HepG2 (cell line): ENCODE data around the gene MTIF3.

ENCODE experiments used
- CTCF ChIP-seq: sonication (generic); formaldehyde crosslinking; IDR thresholded peaks from 2 replicates; pipeline ENCODE4 v1.5.0; 2020; ENCODE audit warnings: mild to moderate bottlenecking, missing genetic modification reagents, moderate library complexity
- EHMT2 ChIP-seq: fragments of 200-600 bp; sonication (generic); IDR thresholded peaks from 2 replicates; pipeline ENCODE4 v1.7.0; 2017; ENCODE audit warnings: antibody characterized with exemption, low read depth, low read length, borderline replicate concordance
- MAFK ChIP-seq, 2 experiments: IDR thresholded peaks in 1 of 2; conservative IDR thresholded peaks in 1 of 2; 2 replicates each; pipeline ENCODE4 v1.6.1; 2011; ENCODE audit warnings: improper control_type of control experiment in 2 of 2, low read length in 2 of 2
- POLR2A ChIP-seq, 2 experiments: IDR thresholded peaks; 2 replicates each; pipeline ENCODE4 v1.6.1; 2011; ENCODE audit warnings: low read depth in 2 of 2, low read length in 2 of 2, mild to moderate bottlenecking in 1 of 2, moderate library complexity in 1 of 2; ENCODE audit not compliant: insufficient read depth in 1 of 2
- RAD51 ChIP-seq: fragments of 450-650 bp; IDR thresholded peaks from 2 replicates; pipeline ENCODE4 v1.6.1; 2016; ENCODE audit warnings: borderline replicate concordance
- SMC3 ChIP-seq: IDR thresholded peaks from 2 replicates; pipeline ENCODE4 v1.6.1; 2011; ENCODE audit warnings: low read length, improper control_type of control experiment
- TRIM22 ChIP-seq: fragments of 450-650 bp; IDR thresholded peaks from 2 replicates; pipeline ENCODE4 v1.6.1; 2017
- ZFP36 ChIP-seq: fragments of 150-350 bp; IDR thresholded peaks from 2 replicates; pipeline ENCODE4 v1.6.1; 2018; ENCODE audit warnings: borderline replicate concordance, low read length, low read depth; ENCODE audit not compliant: partially characterized antibody
- ZFP36L2 ChIP-seq: sonication (generic); formaldehyde crosslinking; IDR thresholded peaks from 2 replicates; pipeline ENCODE4 v1.4.0; 2020; ENCODE audit warnings: missing genetic modification reagents
- ZNF383 ChIP-seq: sonication (generic); formaldehyde crosslinking; IDR thresholded peaks from 2 replicates; pipeline ENCODE4 v1.4.0; 2020; ENCODE audit warnings: missing genetic modification reagents, mild to moderate bottlenecking, borderline replicate concordance
- ZNF691 ChIP-seq: sonication (generic); formaldehyde crosslinking; IDR thresholded peaks from 2 replicates; pipeline ENCODE4 v1.4.0; 2020; ENCODE audit warnings: missing genetic modification reagents, low read depth, mild to moderate bottlenecking, borderline replicate concordance
- ZNF768 ChIP-seq: sonication (generic); formaldehyde crosslinking; IDR thresholded peaks from 2 replicates; pipeline ENCODE4 v1.4.0; 2020; ENCODE audit warnings: missing genetic modification reagents
- ZNF781 ChIP-seq: sonication (generic); formaldehyde crosslinking; IDR thresholded peaks from 2 replicates; pipeline ENCODE4 v1.5.1; 2020; ENCODE audit warnings: borderline replicate concordance, mild to moderate bottlenecking, missing genetic modification reagents; ENCODE audit errors: not compliant biosample characterization

DNA sequence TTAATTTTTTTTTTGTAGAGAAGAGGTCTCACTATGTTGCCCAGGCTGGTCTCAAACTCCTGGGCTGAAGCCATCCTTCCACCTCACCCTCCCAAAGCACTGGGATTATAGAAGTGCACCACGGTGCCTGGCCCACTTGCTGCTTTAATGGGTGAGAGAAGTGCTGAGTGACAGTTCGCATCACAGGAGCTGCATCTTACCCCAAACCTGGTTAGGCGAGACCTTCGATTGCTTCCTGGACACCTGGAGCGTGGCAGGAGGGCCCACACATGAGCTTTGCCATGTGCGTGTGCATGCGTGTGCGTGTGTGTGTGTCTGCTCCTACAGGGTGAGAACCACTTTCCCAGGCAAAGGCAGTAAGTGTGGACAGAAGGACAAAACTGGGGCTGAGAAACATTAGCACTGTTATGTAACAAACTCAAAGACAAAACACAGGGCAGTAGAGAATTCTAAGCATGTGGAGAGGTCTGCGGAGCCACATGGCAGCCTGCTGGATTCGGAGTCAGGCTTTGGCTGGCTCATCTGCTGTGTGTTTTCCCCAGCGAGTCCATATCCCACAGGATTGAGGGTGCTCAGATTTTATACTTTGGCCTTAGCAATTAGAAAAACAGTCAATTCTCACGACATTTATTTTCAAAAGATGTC is 11.7 kb upstream of the MTIF3 start:
- TF ChIP-seq EHMT2: no peak
- no peak for TF ChIP-seq MAFK (conservative IDR thresholded peaks at IDR 0.05 in 1 of 2, IDR thresholded peaks at IDR 0.05 in 1 of 2; ENCODE audit: low read length in 2 of 2)
- no peak for TF ChIP-seq ZNF383 (CRISPR knock-in tag)
- no peak for TF ChIP-seq ZFP36L2 (CRISPR knock-in tag)
- TF ChIP-seq ZNF768 (CRISPR knock-in tag): no peak
- TF ChIP-seq CTCF (CRISPR knock-in tag): no peak
- TF ChIP-seq SMC3: no peak
- no peak for TF ChIP-seq POLR2A (IDR thresholded peaks at IDR 0.05; ENCODE audit: insufficient read depth in 1 of 2, low read depth in 2 of 2, low read length in 2 of 2)
- TF ChIP-seq TRIM22: no peak
- no peak for TF ChIP-seq ZNF691 (CRISPR knock-in tag)
- TF ChIP-seq ZNF781 (CRISPR knock-in tag): no peak
- TF ChIP-seq RAD51: no peak
- no peak for TF ChIP-seq ZFP36
